Erythroblast (primary cell): ENCODE data around the gene NPW.

Experiments used
- GATA1 ChIP-seq: IDR thresholded peaks from 2 replicates; pipeline ENCODE4 v1.6.1; 2011; ENCODE audit warnings: low read depth, mild to moderate bottlenecking, control low read depth, low read length, moderate library complexity
- POLR2A ChIP-seq: IDR thresholded peaks from 2 replicates; pipeline ENCODE4 v1.6.1; 2011; ENCODE audit warnings: mild to moderate bottlenecking, low read length

- TF ChIP-seq POLR2A (peak; percentile 97), GATA1 (no peak)
Observed at GRCh38 chr16:1971796-1972489, 47.6 kb upstream of the NPW start, which contains the start of gene TBL3.
